SIG-M5 treated with dmso at 0.1 percent for 504 hours (cell line): ENCODE measurements around the gene TBC1D5.
A peak's percentile ranks its signal among the peaks of the same experiment; 100 is the strongest.
"Not testable (repeated sequence)": the region's sequence is repeated elsewhere in the genome, so short reads cannot be mapped to it uniquely, and the experiment has no call there.

Experiments used
- DNase-seq: peaks from one replicate; lab custom pipeline; 2025; ENCODE audit not compliant: unreplicated experiment; lab: John Stamatoyannopoulos, UW

Gene TBC1D5

GRCh38 chr3:17742102-17742879, at the start of gene TBC1D5:
Gene TBC1D5, minus strand, starts transcription at chr3:17742631. Its CDS starts 234,061 bp downstream, at chr3:17508570.
- peak; percentile 98 for DNase-seq

GRCh38 chr3:17783426-17783825, 41.0 kb upstream of the TBC1D5 start:
- DNase-seq = no peak

GRCh38 chr3:17782751-17783150, 40.3 kb upstream of the TBC1D5 start:
- peak; percentile 25 for DNase-seq

- DNase-seq = not testable (repeated sequence)
Measured at GRCh38 chr3:17780369-17780768, 37.9 kb upstream of the TBC1D5 start.

DNA sequence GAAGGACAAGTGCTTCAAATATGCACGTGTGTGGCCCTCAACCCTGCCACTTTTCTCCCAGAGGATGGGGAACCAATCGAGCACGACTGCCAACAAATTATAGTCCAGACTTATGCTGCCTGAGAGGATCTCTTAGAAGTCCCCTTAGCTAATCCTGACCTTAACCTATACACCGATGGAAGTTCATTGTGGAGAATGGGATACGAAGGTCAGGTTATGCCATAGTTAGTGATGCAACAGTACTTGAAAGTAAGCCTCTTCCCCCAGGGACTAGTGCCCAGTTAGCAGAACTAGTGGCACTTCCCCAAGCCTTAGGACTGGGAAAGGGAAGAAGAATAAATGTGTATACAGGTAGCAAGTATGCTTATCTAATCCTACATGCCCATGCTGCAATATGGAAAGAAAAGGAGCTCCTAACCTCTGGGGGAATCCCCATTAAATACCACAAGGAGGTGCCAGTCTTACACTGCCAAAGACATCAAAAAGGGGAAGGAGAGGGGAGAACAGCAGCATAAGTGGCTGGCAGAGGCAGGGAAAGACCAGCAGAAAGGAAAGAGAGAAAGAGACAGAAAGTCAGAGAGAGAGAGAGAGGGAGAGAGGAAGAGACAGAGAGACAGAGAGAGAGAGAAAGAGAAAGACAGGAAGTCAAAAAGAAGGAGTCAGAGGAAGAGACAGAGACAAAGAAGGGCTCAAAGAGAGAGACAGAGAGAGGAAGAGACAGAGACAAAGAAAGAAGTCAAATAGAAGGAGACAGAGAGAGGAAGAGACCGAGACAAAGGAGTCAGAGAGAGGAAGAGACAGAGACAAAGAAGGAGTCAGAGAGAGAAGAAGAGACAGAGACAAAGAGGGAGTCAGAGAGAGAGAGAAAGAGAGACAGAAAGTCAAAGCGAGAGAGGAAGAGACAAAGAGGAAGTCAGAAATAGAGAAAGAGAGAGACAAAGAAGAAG, 37.1 kb upstream of the TBC1D5 start:
- peak; percentile 72 for DNase-seq

DNA sequence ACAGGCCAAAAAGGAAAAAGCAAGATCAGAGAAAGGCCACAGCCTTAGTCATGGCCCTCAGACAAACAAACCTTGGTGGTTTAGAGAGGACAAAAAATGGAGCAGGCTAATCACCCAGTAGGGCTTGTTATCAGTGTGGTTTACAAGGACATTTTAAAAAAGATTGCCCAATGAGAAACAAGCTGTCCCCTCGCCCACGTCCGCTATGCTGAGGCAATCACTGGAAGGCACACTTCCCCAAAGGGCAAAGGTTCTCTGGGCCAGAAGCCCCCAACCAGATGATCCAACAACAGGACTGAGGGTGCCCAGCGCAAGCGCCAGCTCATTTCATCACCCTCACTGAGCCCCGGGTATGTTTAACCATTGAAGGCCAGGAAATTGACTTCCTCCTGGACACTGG, 34.9 kb upstream of the TBC1D5 start:
- DNase-seq = not testable (repeated sequence)

DNA sequence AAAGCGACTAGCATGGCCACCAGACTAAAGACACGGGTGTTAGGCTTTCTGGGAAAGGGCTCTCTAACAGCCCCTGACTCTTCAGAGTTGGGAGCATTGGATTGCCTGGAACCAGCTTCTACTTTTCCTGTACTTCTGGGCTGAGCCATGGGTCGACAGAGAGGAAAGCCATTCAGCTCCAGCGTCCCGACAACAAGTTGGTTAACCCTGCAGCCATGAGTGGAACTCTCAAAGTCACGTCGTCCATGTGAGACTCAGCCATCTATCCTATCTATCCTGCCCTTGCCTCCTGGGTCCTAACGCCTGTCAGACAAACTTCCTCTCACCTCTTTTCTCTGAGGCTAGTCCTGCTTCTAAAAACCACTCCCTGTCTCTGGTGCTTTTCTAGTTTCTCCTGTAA, 32.6 kb upstream of the TBC1D5 start:
- DNase-seq = no peak

- DNase-seq = not testable (repeated sequence)
Measured at GRCh38 chr3:17774180-17774910, 31.9 kb upstream of the TBC1D5 start.

GRCh38 chr3:17772556-17772955, 30.1 kb upstream of the TBC1D5 start:
- no peak for DNase-seq

DNA sequence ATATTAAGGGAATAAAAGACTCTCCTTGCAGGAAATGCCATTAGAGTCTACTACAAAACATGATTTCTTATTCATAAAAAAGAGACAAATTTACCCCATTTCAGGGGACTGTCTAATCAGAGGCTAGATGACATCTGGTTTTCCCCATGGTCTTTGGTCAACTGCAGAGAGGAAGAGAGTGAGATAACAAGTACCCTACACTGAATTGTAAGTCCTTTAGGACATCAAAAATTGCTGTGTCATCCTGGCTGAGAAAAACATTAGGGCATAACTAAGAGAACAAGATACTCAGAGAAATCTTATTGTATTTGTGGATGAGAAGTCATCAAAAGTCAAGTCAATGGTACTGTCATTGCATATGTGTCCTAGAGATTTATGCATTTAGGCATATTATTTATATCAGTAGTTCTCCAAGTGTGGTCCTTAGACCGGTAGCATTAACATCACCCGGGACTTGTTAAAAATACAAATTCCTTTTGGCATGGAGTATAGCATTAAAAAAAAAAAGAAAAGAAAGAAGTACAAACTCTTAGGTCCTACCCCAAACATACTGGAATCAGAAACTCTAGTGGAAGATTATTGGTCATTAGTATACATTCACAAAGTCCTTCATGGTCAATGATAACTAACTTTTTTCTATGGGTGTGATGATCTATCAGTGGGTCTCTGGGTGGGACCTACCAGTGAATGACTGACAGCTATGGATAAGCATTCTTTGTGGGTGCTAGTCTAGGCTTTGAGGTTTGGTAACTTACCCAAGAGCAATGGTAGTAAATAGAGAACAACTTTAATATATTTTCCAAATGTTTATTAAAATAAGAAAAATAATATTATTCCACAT, 29.0 kb upstream of the TBC1D5 start:
- DNase-seq = no peak

GRCh38 chr3:17770682-17771081, 28.3 kb upstream of the TBC1D5 start:
- no peak for DNase-seq

- no peak for DNase-seq
Measured at GRCh38 chr3:17765819-17766472, 23.5 kb upstream of the TBC1D5 start.

GRCh38 chr3:17761563-17761962, 19.1 kb upstream of the TBC1D5 start:
- DNase-seq = no peak

DNA sequence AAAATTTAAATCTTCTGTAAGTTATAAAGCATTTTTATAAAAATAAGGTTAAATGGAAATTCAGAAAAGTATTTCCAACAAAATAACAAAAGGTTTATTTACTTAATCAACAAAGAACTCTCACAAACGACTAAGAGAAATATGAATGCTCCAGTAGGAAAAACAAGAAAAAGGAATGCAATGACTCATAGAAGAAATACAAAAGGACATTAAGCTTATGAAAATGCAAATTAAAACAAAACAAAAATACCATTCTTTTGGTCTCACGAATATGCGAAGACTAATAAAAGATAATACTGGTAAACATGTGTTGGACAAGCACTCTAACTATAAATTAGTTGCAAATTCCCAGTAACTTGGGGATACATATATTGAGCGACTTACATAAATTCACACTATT, 17.5 kb upstream of the TBC1D5 start:
- no peak for DNase-seq

- no peak for DNase-seq
Measured at GRCh38 chr3:17755836-17756235, 13.4 kb upstream of the TBC1D5 start.

- DNase-seq = no peak
Measured at GRCh38 chr3:17753632-17753992, 11.2 kb upstream of the TBC1D5 start.

GRCh38 chr3:17752876-17753631, 10.6 kb upstream of the TBC1D5 start:
- DNase-seq = no peak

DNA sequence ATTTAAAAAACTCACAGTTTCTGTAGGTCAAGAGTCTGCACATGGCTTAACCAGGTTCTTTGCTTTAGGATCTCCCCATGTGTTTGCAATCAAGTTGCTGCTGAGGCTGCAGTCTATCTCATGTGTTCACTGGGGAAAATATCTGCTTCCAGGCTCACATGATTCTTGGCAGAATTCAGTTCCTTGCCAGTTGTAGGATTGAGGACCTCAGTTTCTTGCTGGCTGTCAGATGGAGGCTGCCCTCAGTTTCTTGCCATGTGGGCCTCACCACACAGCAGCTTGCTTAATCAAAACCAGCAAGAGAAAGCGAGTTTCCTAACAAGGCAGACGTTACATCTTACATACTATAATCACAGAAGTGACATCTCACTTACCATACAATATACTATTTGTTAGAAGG, 10.0 kb upstream of the TBC1D5 start:
- peak; percentile 49 for DNase-seq

DNA sequence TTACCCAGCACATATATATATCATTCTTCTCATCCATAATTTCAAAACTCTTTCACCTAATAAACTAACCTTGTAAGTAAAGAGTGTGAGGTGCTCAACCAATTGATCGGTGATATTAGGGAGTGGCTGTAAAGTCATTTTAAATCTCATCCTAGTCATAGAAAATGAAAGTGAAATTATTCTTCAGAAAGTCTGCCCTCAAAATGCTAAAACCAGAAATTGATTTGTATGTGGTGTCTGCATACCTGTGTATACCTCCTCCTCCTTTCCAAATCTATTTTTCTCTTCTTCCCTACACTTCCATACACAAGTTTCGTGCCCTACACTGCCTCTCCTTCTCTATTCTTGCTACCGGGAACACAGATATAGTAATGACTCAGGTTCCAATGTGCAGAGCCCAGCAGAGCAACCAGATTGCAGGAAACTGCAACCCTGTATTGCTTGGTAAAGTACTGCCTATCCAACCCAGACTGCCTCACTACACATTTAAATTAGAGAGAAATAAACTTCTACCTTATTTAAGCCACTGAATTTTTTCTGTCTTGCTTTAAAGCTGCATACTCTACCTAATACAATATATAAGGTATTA, 7.4 kb upstream of the TBC1D5 start:
- no peak for DNase-seq
